Measurements from ENCODE around the gene RNASE8. TPM values are rescaled to one million over a fixed set of nuclear protein-coding genes. Genes with fewer than 3 reads are reported as not detected.

The RNASE8 gene
- total and polyA plus RNA-seq, 3 experiments from 2014 or later, result not detected

GRCh38 chr14:21032326-21033132 is 25.1 kb upstream of the RNASE8 start:
- Histone ChIP-seq H3K36me3 (ENCODE audit: insufficient read depth, low read length) (no peaks in the 10 kb centered on the region), H3K27ac (ENCODE audit: low read depth, low read length) (no peak overlapping the region), H3K27me3 (ENCODE audit: insufficient read depth, low read length, poor library complexity, severe bottlenecking) (no peaks in the 10 kb centered on the region), H3K4me1 (ENCODE audit: insufficient read depth, low read length) (no peaks in the 10 kb centered on the region), H3K4me3 (ENCODE audit: low read length) (no peak overlapping the region), H3K9me3 (ENCODE audit: low read length) (no peaks in the 10 kb centered on the region)
- H3K4me3 Mint-ChIP-seq, result no peak overlapping the region
- no peaks in the 10 kb centered on the region for H3K9me3 Mint-ChIP-seq
- H3K27me3 Mint-ChIP-seq, result peaks cover 0 to 2% of the 10 kb centered on the region in 2 donors
- H3K36me3 Mint-ChIP-seq, result no peaks in the 10 kb centered on the region
- DNase-seq, result no peak
- no peak overlapping the region for H3K27ac Mint-ChIP-seq
- ChIA-PET CTCF (interaction anchor here (0.9 to 6.4 kb wide), 5 partner anchors 17 to 72 kb away, joined by 3 to 54 read pairs (median 6); no protein-coding TSS in a partner anchor), POLR2A (no interaction called here)
- no peaks in the 10 kb centered on the region for H3K4me1 Mint-ChIP-seq

- H3K4me1 Mint-ChIP-seq, result no peaks in the 10 kb centered on the region
- H3K36me3 Mint-ChIP-seq, result no peaks in the 10 kb centered on the region
- POLR2A ChIA-PET, result no interaction called here
- no peak overlapping the region for H3K27ac ChIP-seq (ENCODE audit: low read depth, low read length)
- no peaks in the 10 kb centered on the region for H3K36me3 ChIP-seq (ENCODE audit: insufficient read depth, low read length)
- peaks cover 3 to 4% of the 10 kb centered on the region in 2 donors for H3K27me3 Mint-ChIP-seq
- no peaks in the 10 kb centered on the region for H3K27me3 ChIP-seq (ENCODE audit: insufficient read depth, low read length, poor library complexity, severe bottlenecking)
- H3K4me1 ChIP-seq (ENCODE audit: insufficient read depth, low read length), result no peaks in the 10 kb centered on the region
- H3K4me3 Mint-ChIP-seq, result no peak overlapping the region
- H3K9me3 ChIP-seq (ENCODE audit: low read length), result no peaks in the 10 kb centered on the region
- CTCF ChIA-PET, result interaction anchor here (0.9 to 6.4 kb wide), 5 partner anchors 14 to 72 kb away, joined by 3 to 54 read pairs (median 6); no protein-coding TSS in a partner anchor
- no peak for DNase-seq
- no peaks in the 10 kb centered on the region for H3K9me3 Mint-ChIP-seq
- H3K27ac Mint-ChIP-seq, result no peak overlapping the region
- H3K4me3 ChIP-seq (ENCODE audit: low read length), result no peak overlapping the region
These were observed 24.4 kb upstream of the RNASE8 start for GRCh38 chr14:21033133-21033698.

GRCh38 chr14:21034707-21035106 is 22.9 kb upstream of the RNASE8 start, which contains the start of gene RNASE13:
Gene RNASE13, minus strand, starts transcription at chr14:21034807. Its CDS starts 519 bp downstream, at chr14:21034288.
- no peak for DNase-seq
- Histone ChIP-seq H3K4me3 (ENCODE audit: low read length) (no peak within 1 kb of the TSS), H3K36me3 (ENCODE audit: insufficient read depth, low read length) (no peaks in the 10 kb centered on the region), H3K4me1 (ENCODE audit: insufficient read depth, low read length) (no peaks in the 10 kb centered on the region), H3K27ac (ENCODE audit: low read depth, low read length) (no peak within 1 kb of the TSS), H3K9me3 (ENCODE audit: low read length) (no peaks in the 10 kb centered on the region), H3K27me3 (ENCODE audit: insufficient read depth, low read length, poor library complexity, severe bottlenecking) (no peaks in the 10 kb centered on the region)
- Mint-ChIP-seq H3K9me3 (no peaks in the 10 kb centered on the region), H3K27me3 (peaks cover 5 to 7% of the 10 kb centered on the region in 2 donors), H3K4me3 (no peak within 1 kb of the TSS), H3K4me1 (no peaks in the 10 kb centered on the region), H3K27ac (peak within 1 kb of the TSS in 1 of 8 donors; percentile 77), H3K36me3 (no peaks in the 10 kb centered on the region)
- ChIA-PET POLR2A (no interaction called here), CTCF (interaction anchor here (2.5 to 6.4 kb wide), 2 partner anchors 20 to 58 kb away, joined by 6 to 54 read pairs; no protein-coding TSS in a partner anchor)

- H3K27ac ChIP-seq (ENCODE audit: low read depth, low read length), result no peak overlapping the region
- no peaks in the 10 kb centered on the region for H3K9me3 Mint-ChIP-seq
- no peak overlapping the region for H3K4me3 Mint-ChIP-seq
- H3K4me3 ChIP-seq (ENCODE audit: low read length), result no peak overlapping the region
- H3K36me3 ChIP-seq (ENCODE audit: insufficient read depth, low read length), result no peaks in the 10 kb centered on the region
- ChIA-PET CTCF (interaction anchor here (1.0 to 6.4 kb wide), 3 partner anchors 22 to 67 kb away, joined by 3 to 54 read pairs (median 8); no protein-coding TSS in a partner anchor), POLR2A (no interaction called here)
- H3K4me1 Mint-ChIP-seq, result no peaks in the 10 kb centered on the region
- no peaks in the 10 kb centered on the region for H3K36me3 Mint-ChIP-seq
- peaks cover 5 to 11% of the 10 kb centered on the region in 2 donors for H3K27me3 Mint-ChIP-seq
- no peaks in the 10 kb centered on the region for H3K9me3 ChIP-seq (ENCODE audit: low read length)
- H3K27me3 ChIP-seq (ENCODE audit: insufficient read depth, low read length, poor library complexity, severe bottlenecking), result no peaks in the 10 kb centered on the region
- no peaks in the 10 kb centered on the region for H3K4me1 ChIP-seq (ENCODE audit: insufficient read depth, low read length)
- no peak for DNase-seq
- no peak overlapping the region for H3K27ac Mint-ChIP-seq
These were observed 20.9 kb upstream of the RNASE8 start for GRCh38 chr14:21036751-21037150.

GRCh38 chr14:21037156-21037555 is 20.5 kb upstream of the RNASE8 start:
- Histone ChIP-seq H3K27me3 (ENCODE audit: insufficient read depth, low read length, poor library complexity, severe bottlenecking) (no peaks in the 10 kb centered on the region), H3K27ac (ENCODE audit: low read depth, low read length) (no peak overlapping the region), H3K4me1 (ENCODE audit: insufficient read depth, low read length) (no peaks in the 10 kb centered on the region), H3K9me3 (ENCODE audit: low read length) (no peaks in the 10 kb centered on the region), H3K36me3 (ENCODE audit: insufficient read depth, low read length) (no peaks in the 10 kb centered on the region), H3K4me3 (ENCODE audit: low read length) (no peak overlapping the region)
- Mint-ChIP-seq H3K4me3 (no peak overlapping the region), H3K36me3 (no peaks in the 10 kb centered on the region), H3K27me3 (peaks cover 5 to 16% of the 10 kb centered on the region in 2 donors), H3K27ac (no peak overlapping the region), H3K4me1 (no peaks in the 10 kb centered on the region), H3K9me3 (no peaks in the 10 kb centered on the region)
- POLR2A ChIA-PET, result no interaction called here
- CTCF ChIA-PET, result interaction anchor here (1.0 to 6.4 kb wide), 2 partner anchors 22 to 66 kb away, joined by 3 to 54 read pairs; no protein-coding TSS in a partner anchor
- DNase-seq, result no peak

DNA sequence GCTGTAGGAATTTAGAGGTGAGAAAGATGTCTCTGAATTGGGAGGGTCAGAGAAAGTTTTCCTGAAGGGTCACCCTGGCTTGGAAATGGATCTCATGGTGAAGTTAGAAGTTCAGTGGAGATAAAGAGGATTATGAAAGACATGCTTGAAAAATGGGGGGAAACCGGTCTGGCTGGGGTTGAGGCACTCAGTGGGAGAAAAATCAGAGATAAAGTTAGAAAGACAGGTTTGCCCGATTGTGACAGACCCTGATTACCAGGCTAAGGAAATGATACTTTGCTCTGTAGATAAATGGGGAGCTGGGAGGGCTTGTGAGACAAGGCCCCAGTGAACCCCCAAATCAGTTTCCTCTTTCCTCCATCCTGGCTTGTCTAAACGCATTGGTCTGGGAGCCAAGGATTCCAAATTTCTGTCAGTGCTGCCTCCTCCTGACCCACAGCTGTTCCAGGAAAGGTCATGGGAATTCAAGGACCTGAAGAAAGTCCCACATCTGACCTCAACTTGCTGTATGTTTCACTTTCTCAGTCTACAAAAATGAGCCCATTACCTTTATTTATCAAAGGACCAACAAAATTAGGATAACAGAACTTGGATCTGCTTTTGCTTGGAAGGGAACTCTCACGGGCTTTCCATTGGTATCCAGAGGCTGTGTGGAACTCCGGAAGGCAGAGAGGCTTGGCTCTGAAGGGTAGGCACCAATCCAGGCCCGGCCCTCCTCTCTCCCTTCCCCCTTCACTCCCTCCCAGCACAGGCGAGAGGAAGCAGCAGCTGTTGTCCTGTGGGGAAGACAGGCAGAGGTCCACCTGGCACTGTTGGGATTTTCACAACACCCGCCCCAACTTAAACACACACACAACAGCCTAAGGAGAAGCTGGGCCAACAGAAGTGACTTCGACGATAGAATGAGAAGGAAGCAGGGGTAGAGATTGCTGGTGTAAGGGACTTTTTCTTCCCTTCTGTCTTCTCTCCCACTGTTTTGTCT is 18.9 kb upstream of the RNASE8 start:
- DNase-seq, result no peak
- Histone ChIP-seq H3K36me3 (ENCODE audit: insufficient read depth, low read length) (no peaks in the 10 kb centered on the region), H3K4me3 (ENCODE audit: low read length) (no peak overlapping the region), H3K4me1 (ENCODE audit: insufficient read depth, low read length) (no peaks in the 10 kb centered on the region), H3K9me3 (ENCODE audit: low read length) (no peaks in the 10 kb centered on the region), H3K27me3 (ENCODE audit: insufficient read depth, low read length, poor library complexity, severe bottlenecking) (no peaks in the 10 kb centered on the region), H3K27ac (ENCODE audit: low read depth, low read length) (no peak overlapping the region)
- no peaks in the 10 kb centered on the region for H3K36me3 Mint-ChIP-seq
- ChIA-PET POLR2A (interaction anchor here (1.1 kb wide), 1 partner anchor 24 kb away, joined by 3 read pairs; no protein-coding TSS in a partner anchor), CTCF (interaction anchor here (1.6 to 4.8 kb wide), 4 partner anchors 15 to 68 kb away, joined by 3 to 133 read pairs (median 11); partner anchors contain the start of gene NDRG2)
- H3K4me3 Mint-ChIP-seq, result no peak overlapping the region
- no peaks in the 10 kb centered on the region for H3K4me1 Mint-ChIP-seq
- no peaks in the 10 kb centered on the region for H3K9me3 Mint-ChIP-seq
- no peak overlapping the region for H3K27ac Mint-ChIP-seq
- H3K27me3 Mint-ChIP-seq, result peaks cover 10 to 26% of the 10 kb centered on the region in 2 donors

GRCh38 chr14:21039585-21040369 is 17.8 kb upstream of the RNASE8 start:
- peak in 3 of 5 donors; percentile 24 to 53 (median 53) for DNase-seq
- Histone ChIP-seq H3K36me3 (ENCODE audit: insufficient read depth, low read length) (no peaks in the 10 kb centered on the region), H3K4me1 (ENCODE audit: insufficient read depth, low read length) (peaks cover 6% of the 10 kb centered on the region), H3K27me3 (ENCODE audit: insufficient read depth, low read length, poor library complexity, severe bottlenecking) (no peaks in the 10 kb centered on the region), H3K27ac (ENCODE audit: low read depth, low read length) (no peak overlapping the region), H3K4me3 (ENCODE audit: low read length) (no peak overlapping the region), H3K9me3 (ENCODE audit: low read length) (no peaks in the 10 kb centered on the region)
- Mint-ChIP-seq H3K9me3 (no peaks in the 10 kb centered on the region), H3K27me3 (peaks cover 12 to 30% of the 10 kb centered on the region in 2 donors), H3K4me1 (peaks cover 6 to 8% (median 8%) of the 10 kb centered on the region in 3 donors), H3K36me3 (no peaks in the 10 kb centered on the region), H3K27ac (no peak overlapping the region), H3K4me3 (no peak overlapping the region)
- POLR2A ChIA-PET, result interaction anchor here (1.1 to 1.2 kb wide), 2 partner anchors 25 kb away, joined by 3 to 6 read pairs; no protein-coding TSS in a partner anchor
- CTCF ChIA-PET, result interaction anchor here (0.8 to 4.8 kb wide), 15 partner anchors 8 to 70 kb away, joined by 3 to 133 read pairs (median 4); partner anchors contain the start of genes NDRG2 and TPPP2

Data from CD8-positive, alpha-beta memory T cell (primary cell).